HUES6 (cell line): ENCODE results near the gene PLXNA4.

ENCODE experiments used
- H3K27ac ChIP-seq: 2 replicates; pipeline ENCODE4 v1.7.0; 2013; ENCODE audit warnings: low read depth, mild to moderate bottlenecking, low read length, inconsistent platforms
- H3K27me3 ChIP-seq: 2 replicates; pipeline ENCODE4 v1.6.1; 2013; ENCODE audit warnings: low read length; ENCODE audit not compliant: control insufficient read depth, insufficient read depth
- H3K36me3 ChIP-seq: 2 replicates; pipeline ENCODE4 v1.6.1; 2013; ENCODE audit warnings: low read length; ENCODE audit not compliant: control insufficient read depth, insufficient read depth
- H3K4me1 ChIP-seq: 2 replicates; pipeline ENCODE4 v1.6.1; 2013; ENCODE audit warnings: low read length; ENCODE audit not compliant: control insufficient read depth, insufficient read depth
- H3K4me3 ChIP-seq: 2 replicates; pipeline ENCODE4 v1.5.1; 2013; ENCODE audit warnings: low read depth, low read length
- H3K9ac ChIP-seq: one replicate; pipeline ENCODE4 v1.6.1; 2013; ENCODE audit warnings: mild to moderate bottlenecking, low read length
- H3K9me3 ChIP-seq: 2 replicates; pipeline ENCODE4 v1.6.1; 2013; ENCODE audit warnings: low read depth, low read length; ENCODE audit not compliant: control insufficient read depth, insufficient read depth

PLXNA4 gene

DNA sequence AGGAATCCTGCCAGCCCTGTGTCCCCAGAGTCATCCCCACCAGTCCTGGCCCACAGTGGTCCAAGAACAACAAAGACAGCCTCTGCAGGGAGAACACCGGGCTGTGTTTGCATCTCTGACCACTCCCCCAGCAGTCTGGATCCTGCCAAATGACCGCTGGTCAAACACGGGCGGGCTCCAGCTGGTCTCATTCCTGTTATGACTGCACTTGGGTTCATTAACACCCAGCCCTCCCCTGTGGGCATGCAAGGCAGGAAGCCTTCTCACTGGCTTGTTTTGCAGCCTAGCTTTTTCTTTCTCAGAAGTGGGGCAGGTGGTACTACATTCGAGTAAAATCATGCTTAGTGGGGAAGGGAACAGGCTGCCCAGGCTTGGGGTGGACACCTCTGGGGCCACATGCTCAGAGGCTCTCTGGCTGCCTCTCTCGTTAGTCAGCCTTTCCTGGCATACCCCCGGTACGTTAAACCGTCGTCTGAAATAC is 190.0 kb downstream of the PLXNA4 start:
- no peaks in the 10 kb centered on the region; the same call in 1 of the 2 replicates for H3K27me3 ChIP-seq
- H3K4me3 ChIP-seq: no peak overlapping the region
- no peak overlapping the region for H3K27ac ChIP-seq

DNA sequence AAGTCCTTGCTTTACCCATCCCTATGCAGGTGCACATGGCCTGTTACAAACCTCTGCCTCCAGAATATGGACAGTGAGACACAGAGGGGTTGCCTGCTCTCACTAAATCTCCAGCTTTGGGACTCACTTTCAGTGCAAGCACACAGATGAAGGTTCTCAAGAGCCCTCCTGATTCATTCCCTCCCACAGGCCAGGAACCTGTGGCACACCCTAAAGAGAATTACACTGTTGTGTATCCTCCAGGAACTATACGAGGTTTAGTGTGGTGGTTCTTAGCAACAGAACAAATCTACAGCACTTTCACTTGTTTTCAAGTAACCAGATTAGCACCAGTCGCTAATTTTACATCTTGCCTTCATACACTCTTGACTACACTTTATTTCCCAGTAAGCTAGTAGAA is 192.3 kb downstream of the PLXNA4 start:
- Histone ChIP-seq H3K27ac (no peak overlapping the region), H3K9me3 (no peaks in the 10 kb centered on the region), H3K9ac (no peak overlapping the region), H3K4me3 (no peak overlapping the region), H3K36me3 (no peaks in the 10 kb centered on the region), H3K4me1 (peaks cover 13% of the 10 kb centered on the region; the same call in 1 of the 2 replicates), H3K27me3 (no peaks in the 10 kb centered on the region; the same call in 1 of the 2 replicates)

More for the DNA sequence above, 190.0 kb downstream of the PLXNA4 start:
- Histone ChIP-seq H3K36me3 (no peaks in the 10 kb centered on the region), H3K4me1 (peaks cover 5% of the 10 kb centered on the region; the same call in 1 of the 2 replicates), H3K9ac (no peak overlapping the region), H3K9me3 (no peaks in the 10 kb centered on the region)

DNA sequence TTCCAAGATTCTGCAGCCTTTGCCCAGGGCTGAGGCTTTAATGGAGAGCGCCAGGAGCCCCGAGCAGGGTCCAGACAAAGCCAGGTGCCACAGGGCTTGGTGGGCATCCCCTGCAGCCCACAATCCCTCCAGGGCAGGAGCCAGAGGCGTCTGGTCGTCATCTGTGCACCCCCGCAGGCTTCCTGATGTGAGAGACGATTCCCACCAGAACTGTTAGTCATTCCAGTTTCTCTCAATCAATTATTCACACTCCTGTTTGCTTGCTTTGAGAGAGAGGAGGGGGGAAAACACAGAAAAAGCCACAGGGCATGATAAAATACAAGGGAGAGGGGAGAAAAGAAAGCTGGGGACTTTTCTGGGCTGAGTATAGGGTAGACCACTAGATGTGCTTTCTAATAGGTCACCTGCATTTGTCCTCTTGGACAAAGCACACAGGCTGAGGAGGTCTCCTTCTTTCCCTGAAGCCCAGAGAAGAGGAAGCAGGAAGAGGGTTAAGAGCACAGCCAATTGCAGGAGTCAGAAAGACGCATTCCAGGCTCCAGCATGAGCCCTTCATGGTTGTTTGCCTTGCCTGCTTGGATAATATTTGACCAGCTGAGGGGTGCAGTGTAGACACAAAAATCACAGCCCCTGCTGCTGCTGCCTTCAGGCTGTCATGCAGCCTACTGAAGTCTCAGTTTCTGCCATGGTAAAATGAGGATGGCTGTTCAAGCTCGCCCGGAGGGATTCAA is 194.4 kb downstream of the PLXNA4 start:
- H3K9me3 ChIP-seq: no peaks in the 10 kb centered on the region
- no peak overlapping the region for H3K9ac ChIP-seq
- no peak overlapping the region for H3K27ac ChIP-seq
- H3K4me1 ChIP-seq: peaks cover 13% of the 10 kb centered on the region; the same call in 1 of the 2 replicates
- H3K27me3 ChIP-seq: no peaks in the 10 kb centered on the region
- no peak overlapping the region for H3K4me3 ChIP-seq
- H3K36me3 ChIP-seq: no peaks in the 10 kb centered on the region

GRCh38 chr7:132380059-132380458 is 196.2 kb downstream of the PLXNA4 start:
- peaks cover 13% of the 10 kb centered on the region; the same call in 1 of the 2 replicates for H3K4me1 ChIP-seq
- no peak overlapping the region for H3K27ac ChIP-seq
- no peak overlapping the region for H3K9ac ChIP-seq
- H3K4me3 ChIP-seq: no peak overlapping the region
- H3K36me3 ChIP-seq: no peaks in the 10 kb centered on the region
- H3K9me3 ChIP-seq: no peaks in the 10 kb centered on the region
- H3K27me3 ChIP-seq: peaks cover 4% of the 10 kb centered on the region

- no peak overlapping the region for H3K27ac ChIP-seq
- no peaks in the 10 kb centered on the region for H3K36me3 ChIP-seq
- H3K4me3 ChIP-seq: no peak overlapping the region
- no peaks in the 10 kb centered on the region for H3K9me3 ChIP-seq
- no peak overlapping the region for H3K9ac ChIP-seq
- H3K27me3 ChIP-seq: peaks cover 4% of the 10 kb centered on the region
- H3K4me1 ChIP-seq: peaks cover 13% of the 10 kb centered on the region; the same call in 1 of the 2 replicates
Measured at GRCh38 chr7:132379292-132379691, 197.0 kb downstream of the PLXNA4 start.

DNA sequence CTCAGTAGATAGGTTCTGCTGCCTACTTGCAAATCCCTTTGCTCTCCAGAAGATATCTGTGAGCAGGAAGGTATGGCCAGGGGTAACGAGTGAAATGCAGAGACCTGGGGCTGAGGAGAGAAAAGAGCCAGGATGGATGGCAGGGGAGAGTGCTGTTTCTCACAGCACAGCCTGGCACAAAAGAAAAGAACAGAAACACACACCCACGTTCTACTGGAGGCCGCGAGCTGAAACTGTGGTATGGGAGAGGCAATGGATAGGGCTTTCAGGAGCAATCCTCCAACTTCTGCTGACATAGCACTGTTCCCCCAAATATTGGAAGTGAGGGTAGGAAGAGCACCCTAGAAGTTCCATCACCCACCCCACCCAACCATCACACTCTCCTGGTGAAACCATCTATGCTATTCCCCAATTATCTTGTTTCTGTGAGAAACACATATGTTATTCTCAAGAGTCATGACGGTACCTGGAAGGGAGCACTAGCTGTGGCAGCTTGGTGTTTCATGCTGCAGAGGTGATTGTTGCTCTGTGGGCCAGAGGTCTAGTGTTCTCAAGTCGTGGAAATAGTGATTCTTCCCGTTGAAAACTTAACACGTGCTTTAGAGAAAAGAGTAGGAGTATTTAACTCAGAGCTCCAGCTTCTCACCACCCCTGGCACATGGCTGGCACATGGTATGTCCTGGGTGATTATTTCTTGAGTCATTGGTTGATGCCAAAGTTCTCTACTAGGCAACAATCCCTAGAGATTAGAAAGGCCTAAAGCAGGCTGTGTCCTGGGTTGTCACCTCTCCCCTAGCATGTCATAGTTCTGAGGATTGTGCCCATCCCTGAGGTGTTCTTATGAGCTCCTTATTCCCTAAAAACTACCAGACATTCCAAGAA is 198.3 kb downstream of the PLXNA4 start:
- Histone ChIP-seq H3K4me3 (no peak overlapping the region), H3K27me3 (peaks cover 4% of the 10 kb centered on the region), H3K4me1 (peaks cover 16% of the 10 kb centered on the region; the same call in 1 of the 2 replicates), H3K36me3 (no peaks in the 10 kb centered on the region), H3K9me3 (no peaks in the 10 kb centered on the region), H3K27ac (no peak overlapping the region), H3K9ac (no peak overlapping the region)

DNA sequence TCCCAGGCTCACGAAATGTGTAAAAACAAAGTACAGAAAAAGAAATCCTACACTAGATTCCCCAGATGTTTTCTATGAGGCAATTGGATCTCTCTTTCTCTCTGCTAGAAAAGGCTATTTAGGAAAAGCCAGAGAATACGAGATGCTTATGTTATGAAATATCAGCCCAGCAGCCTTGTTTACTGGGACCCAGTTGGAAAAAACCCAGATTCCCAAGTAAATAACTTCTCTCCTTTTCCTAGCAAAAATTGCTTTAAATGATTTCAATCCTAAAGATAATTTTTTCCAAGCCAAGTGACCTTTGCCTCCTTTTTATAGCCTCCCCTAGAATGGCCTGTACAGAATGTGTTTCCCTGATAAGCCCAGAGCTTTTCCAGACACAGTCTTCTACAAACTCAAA is 199.3 kb downstream of the PLXNA4 start:
- no peak overlapping the region for H3K9ac ChIP-seq
- no peaks in the 10 kb centered on the region for H3K36me3 ChIP-seq
- H3K9me3 ChIP-seq: no peaks in the 10 kb centered on the region
- H3K27ac ChIP-seq: no peak overlapping the region
- peaks cover 4% of the 10 kb centered on the region for H3K27me3 ChIP-seq
- peaks cover 15% of the 10 kb centered on the region; the same call in 1 of the 2 replicates for H3K4me1 ChIP-seq
- no peak overlapping the region for H3K4me3 ChIP-seq

DNA sequence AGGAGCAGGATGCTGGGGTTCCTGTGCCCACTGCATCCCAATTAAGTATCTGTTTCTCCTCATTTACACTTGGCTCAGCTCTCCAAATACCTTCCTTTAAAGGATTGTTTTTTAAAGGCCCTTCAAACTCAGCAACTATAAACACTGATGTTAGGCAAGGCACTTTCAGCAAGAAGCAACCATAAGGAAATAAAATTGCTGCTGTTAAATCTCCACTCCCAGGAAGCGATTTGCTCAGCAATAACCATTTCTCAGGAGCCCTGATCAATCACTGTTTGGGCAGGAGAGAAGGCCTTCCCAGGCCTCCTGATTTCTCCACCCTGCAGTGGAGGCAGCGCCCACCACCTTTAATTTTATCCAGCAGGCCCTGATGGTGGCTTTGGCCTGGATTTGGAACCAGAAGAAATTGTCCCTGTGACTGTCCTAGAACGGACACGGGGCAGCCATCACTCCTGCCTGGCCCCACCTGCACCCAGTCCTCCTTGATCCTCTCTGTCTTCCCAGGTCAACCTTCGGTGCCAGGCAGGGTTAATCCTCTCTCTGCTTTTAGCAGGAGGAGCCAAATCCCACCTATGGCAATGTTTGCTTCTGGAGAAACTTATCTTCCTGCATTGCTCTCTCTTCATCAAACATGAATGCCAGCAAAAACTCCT is 199.8 kb downstream of the PLXNA4 start:
- H3K27ac ChIP-seq: no peak overlapping the region

DNA sequence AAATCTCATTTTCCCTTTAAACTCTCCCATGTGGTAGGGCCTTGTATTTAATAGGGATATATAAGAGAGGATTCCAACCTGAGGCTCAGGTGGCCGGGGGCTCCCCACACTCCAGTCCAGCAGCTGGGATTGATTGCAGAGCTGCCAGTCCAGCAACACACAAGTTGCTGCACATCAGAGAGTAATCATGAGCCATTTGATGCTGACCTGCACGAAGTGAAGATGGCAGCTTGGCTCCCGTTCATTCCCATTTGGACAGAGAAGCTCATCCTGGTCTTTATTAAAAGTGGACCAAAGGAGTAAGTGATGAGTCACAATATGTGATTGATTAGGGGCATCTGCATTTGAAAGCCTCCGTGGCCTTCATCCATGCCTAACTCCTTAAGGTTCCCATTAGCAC is 202.4 kb downstream of the PLXNA4 start:
- Histone ChIP-seq H3K27ac (no peak overlapping the region), H3K4me1 (0 out of 2 replicates have a peak, but pooled peaks cover 3% of the 10 kb centered on the region), H3K9me3 (no peaks in the 10 kb centered on the region), H3K9ac (no peak overlapping the region), H3K4me3 (no peak overlapping the region), H3K36me3 (no peaks in the 10 kb centered on the region), H3K27me3 (peaks cover 4% of the 10 kb centered on the region)

More for the DNA sequence above, 199.8 kb downstream of the PLXNA4 start:
- Histone ChIP-seq H3K4me3 (no peak overlapping the region), H3K36me3 (no peaks in the 10 kb centered on the region), H3K9me3 (no peaks in the 10 kb centered on the region), H3K4me1 (peaks cover 11% of the 10 kb centered on the region; the same call in 1 of the 2 replicates), H3K27me3 (peaks cover 4% of the 10 kb centered on the region), H3K9ac (no peak overlapping the region)

GRCh38 chr7:132373041-132373440 is 203.2 kb downstream of the PLXNA4 start:
- no peak overlapping the region for H3K9ac ChIP-seq
- H3K4me1 ChIP-seq: 0 out of 2 replicates have a peak, but pooled peaks cover 3% of the 10 kb centered on the region
- no peaks in the 10 kb centered on the region for H3K9me3 ChIP-seq
- H3K4me3 ChIP-seq: no peak overlapping the region
- peaks cover 4% of the 10 kb centered on the region for H3K27me3 ChIP-seq
- no peaks in the 10 kb centered on the region for H3K36me3 ChIP-seq
- no peak overlapping the region for H3K27ac ChIP-seq
